MM.1S (cell line): ENCODE results near the gene UFD1.
"Not testable (repeated sequence)": the region's sequence is repeated elsewhere in the genome, so short reads cannot be mapped to it uniquely, and the experiment has no call there.

Source experiments
- DNase-seq: peaks from one replicate; pipeline ENCODE4 v3.0.0-alpha.2; 2015
- H2AFZ ChIP-seq: fragments of 300-600 bp; sonication (generic); 2 replicates; pipeline ENCODE4 v1.6.0; 2016; ENCODE audit warnings: antibody characterized with exemption, low read length
- H3F3A ChIP-seq: fragments of 300-600 bp; sonication (generic); 2 replicates; pipeline ENCODE4 v1.6.1; 2016; ENCODE audit warnings: mild to moderate bottlenecking, antibody characterized with exemption, low read length, moderate library complexity, mixed read lengths; ENCODE audit not compliant: insufficient read depth
- H3K27ac ChIP-seq: fragments of 300-600 bp; sonication (generic); 2 replicates; pipeline ENCODE4 v1.5.1; 2016; ENCODE audit warnings: mild to moderate bottlenecking, low read length
- H3K27me3 ChIP-seq: fragments of 300-600 bp; sonication (generic); replicated peaks from 2 replicates; pipeline ENCODE4 v1.6.0; 2016; ENCODE audit warnings: low read length; ENCODE audit not compliant: insufficient read depth
- H3K36me3 ChIP-seq: fragments of 300-600 bp; sonication (generic); replicated peaks from 2 replicates; pipeline ENCODE4 v1.6.1; 2016; ENCODE audit warnings: mild to moderate bottlenecking, low read length, mixed read lengths; ENCODE audit not compliant: insufficient read depth
- H3K4me1 ChIP-seq: fragments of 300-600 bp; sonication (generic); 2 replicates; pipeline ENCODE4 v1.6.1; 2016; ENCODE audit warnings: low read length, mixed read lengths
- H3K4me2 ChIP-seq: fragments of 300-600 bp; sonication (generic); 2 replicates; pipeline ENCODE4 v1.6.0; 2016; ENCODE audit warnings: low read depth, low read length
- H3K4me3 ChIP-seq: fragments of 300-600 bp; sonication (generic); 2 replicates; pipeline ENCODE4 v1.5.1; 2016; ENCODE audit warnings: low read length, mixed read lengths
- H3K79me2 ChIP-seq: fragments of 300-600 bp; sonication (generic); 2 replicates; pipeline ENCODE4 v1.6.1; 2016; ENCODE audit warnings: mixed run types, low read length, mixed read lengths
- H3K9ac ChIP-seq: fragments of 300-600 bp; sonication (generic); 2 replicates; pipeline ENCODE4 v1.6.1; 2016; ENCODE audit warnings: low read length, mixed read lengths
- H3K9me2 ChIP-seq: fragments of 300-600 bp; sonication (generic); replicated peaks from 2 replicates; pipeline ENCODE4 v1.6.1; 2016; ENCODE audit warnings: mild to moderate bottlenecking, low read length, mixed read lengths; ENCODE audit not compliant: insufficient read depth
- H3K9me3 ChIP-seq: fragments of 300-600 bp; sonication (generic); replicated peaks from 2 replicates; pipeline ENCODE4 v1.6.1; 2016; ENCODE audit warnings: mild to moderate bottlenecking, low read length, mixed read lengths; ENCODE audit not compliant: insufficient read depth
- H4K20me1 ChIP-seq: fragments of 300-600 bp; sonication (generic); 2 replicates; pipeline ENCODE4 v1.6.1; 2016; ENCODE audit warnings: mild to moderate bottlenecking, low read length, moderate library complexity, mixed read lengths; ENCODE audit not compliant: insufficient read depth
- CTCF ChIP-seq: fragments of 300-600 bp; sonication (generic); IDR thresholded peaks from 2 replicates; pipeline ENCODE4 v1.5.1; 2016; ENCODE audit warnings: antibody characterized with exemption, low read length, mixed read lengths
- EZH2 ChIP-seq: fragments of 300-600 bp; sonication (generic); optimal IDR thresholded peaks from 2 replicates; pipeline ENCODE3; 2017; ENCODE audit warnings: low read depth, mild to moderate bottlenecking, antibody characterized with exemption, low read length, mixed read lengths
- EZH2phosphoT487 ChIP-seq: fragments of 300-600 bp; sonication (generic); IDR thresholded peaks from 2 replicates; pipeline ENCODE4 v1.6.1; 2018; ENCODE audit warnings: antibody characterized with exemption, low read length

Gene UFD1

GRCh38 chr22:19446603-19447329, 32.2 kb downstream of the UFD1 start:
- Histone ChIP-seq H3K79me2 (peaks cover 69% of the 10 kb centered on the region), H4K20me1 (no peaks in the 10 kb centered on the region), H3K36me3 (no peaks in the 10 kb centered on the region), H3K9me2 (no peaks in the 10 kb centered on the region), H3K4me2 (peak overlapping the region; percentile 81), H3K27ac (peak overlapping the region; percentile 75; the same call in 1 of the 2 replicates), H3K4me1 (peaks cover 16% of the 10 kb centered on the region), H2AFZ (peak overlapping the region; percentile 69), H3K9ac (peak overlapping the region; percentile 78), H3K27me3 (no peaks in the 10 kb centered on the region), H3K4me3 (peak overlapping the region; percentile 88), H3K9me3 (no peaks in the 10 kb centered on the region), H3F3A (peaks cover 24% of the 10 kb centered on the region)
- TF ChIP-seq EZH2, result no peak
- TF ChIP-seq CTCF, result no peak
- no peak for TF ChIP-seq EZH2phosphoT487
- DNase-seq, result no peak

GRCh38 chr22:19445279-19445982, 33.6 kb downstream of the UFD1 start:
- H3K27ac ChIP-seq, H3K9me2 ChIP-seq, H3K36me3 ChIP-seq, H4K20me1 ChIP-seq, H3K4me3 ChIP-seq, H3K9ac ChIP-seq, H3K4me2 ChIP-seq, H2AFZ ChIP-seq, H3K9me3 ChIP-seq, H3K27me3 ChIP-seq, DNase-seq: not testable (repeated sequence)
- H3K4me1 ChIP-seq, result peaks cover 16% of the 10 kb centered on the region
- peaks cover 24% of the 10 kb centered on the region for H3F3A ChIP-seq
- H3K79me2 ChIP-seq, result peaks cover 80% of the 10 kb centered on the region

- no peaks in the 10 kb centered on the region for H4K20me1 ChIP-seq
- TF ChIP-seq EZH2phosphoT487, result no peak
- TF ChIP-seq CTCF, result no peak
- no peak for TF ChIP-seq EZH2
- H2AFZ ChIP-seq, result no peak overlapping the region
- no peak overlapping the region for H3K9ac ChIP-seq
- no peaks in the 10 kb centered on the region for H3K27me3 ChIP-seq
- H3K9me2 ChIP-seq, result no peaks in the 10 kb centered on the region
- no peak overlapping the region for H3K4me3 ChIP-seq
- peaks cover 77% of the 10 kb centered on the region for H3K79me2 ChIP-seq
- no peak for DNase-seq
- no peak overlapping the region for H3K27ac ChIP-seq
- H3K4me1 ChIP-seq, result peaks cover 7% of the 10 kb centered on the region
- H3K9me3 ChIP-seq, result no peaks in the 10 kb centered on the region
- peaks cover 13% of the 10 kb centered on the region; the same call in 1 of the 2 replicates for H3F3A ChIP-seq
- H3K36me3 ChIP-seq, result no peaks in the 10 kb centered on the region
- no peak overlapping the region for H3K4me2 ChIP-seq
Observed at GRCh38 chr22:19443544-19444211, 35.3 kb downstream of the UFD1 start.
